Measurements from ENCODE around the gene PTPRR.

DNA sequence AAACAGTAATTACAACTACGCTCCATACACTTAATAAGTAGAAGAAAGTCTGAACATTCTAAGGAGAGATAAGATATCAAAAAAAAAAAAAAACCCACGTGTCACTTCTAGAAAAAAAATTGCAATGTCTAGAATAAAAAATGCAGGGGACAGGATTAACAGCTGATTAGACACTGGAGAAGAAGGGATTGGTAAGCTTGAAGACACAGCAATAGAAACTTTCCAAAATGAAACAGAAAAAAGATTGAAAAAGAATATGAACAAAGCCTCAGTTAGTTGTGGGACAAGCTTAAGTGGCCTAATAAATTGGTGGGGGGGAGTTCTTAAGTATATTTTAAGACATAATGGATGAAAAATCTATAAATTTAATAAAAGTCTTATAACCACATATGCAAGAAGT lies 105.5 kb downstream of the PTPRR start:
- TF ChIP-seq CTCF (IDR thresholded peaks at IDR 0.05) (no peak), POLR2A (IDR thresholded peaks at IDR 0.05) (no peak)

Measured in breast epithelium (tissue), 3 donors.